Astrocyte (in vitro differentiated cells and primary cell): Measurements from ENCODE around the gene TNNI2. TPM values are rescaled to one million over a fixed set of nuclear protein-coding genes. Genes with fewer than 3 reads are reported as not detected.

Experiments used
- DNase-seq: peaks from one replicate; pipeline ENCODE4 v3.0.0-alpha.2; 2010; ENCODE audit warnings: low read depth
- FAIRE-seq: peaks from 2 replicates; lab custom pipeline; 2011; peaks lifted over from hg19 to GRCh38; lab: Jason Lieb, UNC
- H2AFZ ChIP-seq: 2 replicates; pipeline ENCODE4 v1.6.0; 2012; ENCODE audit warnings: low read depth, low read length, inconsistent platforms
- H3K27ac ChIP-seq: 2 replicates; pipeline ENCODE4 v1.5.1; 2011; ENCODE audit warnings: low read depth, low read length, inconsistent platforms
- H3K27me3 ChIP-seq: 2 replicates; pipeline ENCODE4 v1.6.0; 2011; ENCODE audit warnings: low read length, inconsistent platforms; ENCODE audit not compliant: insufficient read depth
- H3K36me3 ChIP-seq: 2 replicates; pipeline ENCODE4 v1.5.1; 2011; ENCODE audit warnings: low read length, inconsistent platforms; ENCODE audit not compliant: insufficient read depth
- H3K4me1 ChIP-seq: 2 replicates; pipeline ENCODE4 v1.5.1; 2011; ENCODE audit warnings: low read length, inconsistent platforms; ENCODE audit not compliant: insufficient read depth
- H3K4me2 ChIP-seq: 2 replicates; pipeline ENCODE4 v1.6.0; 2012; ENCODE audit warnings: low read length, inconsistent platforms
- H3K4me3 ChIP-seq: 2 replicates; pipeline ENCODE4 v1.5.1; 2011; ENCODE audit warnings: low read depth, mild to moderate bottlenecking, low read length, inconsistent platforms; ENCODE audit not compliant: insufficient read depth
- H3K79me2 ChIP-seq: 2 replicates; pipeline ENCODE4 v1.6.0; 2012; ENCODE audit warnings: mild to moderate bottlenecking, low read length, inconsistent platforms; ENCODE audit not compliant: insufficient read depth
- H3K9ac ChIP-seq: 2 replicates; pipeline ENCODE4 v1.6.0; 2012; ENCODE audit warnings: mild to moderate bottlenecking, low read length, inconsistent platforms
- H3K9me3 ChIP-seq: 2 replicates; pipeline ENCODE4 v1.5.1; 2012; ENCODE audit warnings: low read depth, mild to moderate bottlenecking, low read length, inconsistent platforms; ENCODE audit not compliant: insufficient read depth
- H4K20me1 ChIP-seq: 2 replicates; pipeline ENCODE4 v1.6.0; 2012; ENCODE audit warnings: low read length, inconsistent platforms; ENCODE audit not compliant: insufficient read depth
- H3K27ac Mint-ChIP-seq: one replicate; pipeline ENCODE4 v1.8.0; 2021; ENCODE audit warnings: mild to moderate bottlenecking, mixed read lengths; ENCODE audit not compliant: unreplicated experiment
- H3K27me3 Mint-ChIP-seq: one replicate; pipeline ENCODE4 v1.8.0; 2021; ENCODE audit warnings: low read depth, mixed read lengths; ENCODE audit not compliant: unreplicated experiment
- H3K36me3 Mint-ChIP-seq: one replicate; pipeline ENCODE4 v1.8.0; 2021; ENCODE audit warnings: low read depth, mixed read lengths; ENCODE audit not compliant: unreplicated experiment
- H3K4me1 Mint-ChIP-seq: one replicate; pipeline ENCODE4 v1.8.0; 2021; ENCODE audit warnings: low read depth, mixed read lengths; ENCODE audit not compliant: unreplicated experiment
- H3K4me3 Mint-ChIP-seq: one replicate; pipeline ENCODE4 v1.8.0; 2021; ENCODE audit warnings: mild to moderate bottlenecking, moderate library complexity, mixed read lengths; ENCODE audit not compliant: unreplicated experiment
- H3K9me3 Mint-ChIP-seq: one replicate; pipeline ENCODE4 v1.8.0; 2021; ENCODE audit warnings: mild to moderate bottlenecking, mixed read lengths; ENCODE audit not compliant: unreplicated experiment
- EZH2 ChIP-seq: IDR thresholded peaks from 2 replicates; pipeline ENCODE4 v1.6.1; 2012; ENCODE audit warnings: mild to moderate bottlenecking, low read length, inconsistent platforms; ENCODE audit not compliant: insufficient read depth
- total RNA-seq: library from RNA; stranded (reverse); gene quantifications from 2 replicates; pipeline ENCODE4 v1.2.1, GENCODE V29; 2021
- TF ChIP-seq, protein P1 (sequence below): IDR thresholded peaks from 2 replicates; pipeline ENCODE4 v1.5.1; 2011; ENCODE audit warnings: low read depth, mild to moderate bottlenecking, inconsistent platforms, low read length, moderate library complexity; ENCODE audit not compliant: insufficient read depth

The TNNI2 gene
- total RNA-seq, 1 donor from 2014 or later: not detected

- no peaks in the 10 kb centered on the region for H3K4me1 Mint-ChIP-seq
- H3K27me3 Mint-ChIP-seq: no peaks in the 10 kb centered on the region
- H3K9me3 ChIP-seq: no peaks in the 10 kb centered on the region
- H3K4me3 ChIP-seq: no peak overlapping the region
- H2AFZ ChIP-seq: no peak overlapping the region
- no peak overlapping the region for H3K27ac Mint-ChIP-seq
- H3K9ac ChIP-seq: no peak overlapping the region
- no peak overlapping the region for H3K4me3 Mint-ChIP-seq
- no peaks in the 10 kb centered on the region for H3K79me2 ChIP-seq
- no peak overlapping the region for H3K4me2 ChIP-seq
- no peak overlapping the region for H3K27ac ChIP-seq
- H4K20me1 ChIP-seq: no peaks in the 10 kb centered on the region
- H3K9me3 Mint-ChIP-seq: no peaks in the 10 kb centered on the region
- no peaks in the 10 kb centered on the region for H3K36me3 Mint-ChIP-seq
- DNase-seq (no peak), FAIRE-seq (no peak)
- peaks cover under 1% of the 10 kb centered on the region for H3K27me3 ChIP-seq
- TF ChIP-seq EZH2: no peak
- TF ChIP-seq, protein P1, sequence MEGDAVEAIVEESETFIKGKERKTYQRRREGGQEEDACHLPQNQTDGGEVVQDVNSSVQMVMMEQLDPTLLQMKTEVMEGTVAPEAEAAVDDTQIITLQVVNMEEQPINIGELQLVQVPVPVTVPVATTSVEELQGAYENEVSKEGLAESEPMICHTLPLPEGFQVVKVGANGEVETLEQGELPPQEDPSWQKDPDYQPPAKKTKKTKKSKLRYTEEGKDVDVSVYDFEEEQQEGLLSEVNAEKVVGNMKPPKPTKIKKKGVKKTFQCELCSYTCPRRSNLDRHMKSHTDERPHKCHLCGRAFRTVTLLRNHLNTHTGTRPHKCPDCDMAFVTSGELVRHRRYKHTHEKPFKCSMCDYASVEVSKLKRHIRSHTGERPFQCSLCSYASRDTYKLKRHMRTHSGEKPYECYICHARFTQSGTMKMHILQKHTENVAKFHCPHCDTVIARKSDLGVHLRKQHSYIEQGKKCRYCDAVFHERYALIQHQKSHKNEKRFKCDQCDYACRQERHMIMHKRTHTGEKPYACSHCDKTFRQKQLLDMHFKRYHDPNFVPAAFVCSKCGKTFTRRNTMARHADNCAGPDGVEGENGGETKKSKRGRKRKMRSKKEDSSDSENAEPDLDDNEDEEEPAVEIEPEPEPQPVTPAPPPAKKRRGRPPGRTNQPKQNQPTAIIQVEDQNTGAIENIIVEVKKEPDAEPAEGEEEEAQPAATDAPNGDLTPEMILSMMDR: no peak
- H3K4me1 ChIP-seq: peaks cover 8% of the 10 kb centered on the region
- no peaks in the 10 kb centered on the region for H3K36me3 ChIP-seq
These were observed 40.7 kb downstream of the TNNI2 start for GRCh38 chr11:1879342-1879940.

- Histone ChIP-seq H3K4me1 (peaks cover 8% of the 10 kb centered on the region), H3K4me2 (no peak overlapping the region), H3K36me3 (no peaks in the 10 kb centered on the region), H3K27me3 (peaks cover 2% of the 10 kb centered on the region), H3K9ac (peak overlapping the region; percentile 58), H3K79me2 (no peaks in the 10 kb centered on the region), H2AFZ (peak overlapping the region; percentile 77), H4K20me1 (no peaks in the 10 kb centered on the region), H3K27ac (no peak overlapping the region), H3K4me3 (no peak overlapping the region), H3K9me3 (no peaks in the 10 kb centered on the region)
- Mint-ChIP-seq H3K9me3 (no peaks in the 10 kb centered on the region), H3K36me3 (no peaks in the 10 kb centered on the region), H3K4me3 (no peak overlapping the region), H3K27me3 (no peaks in the 10 kb centered on the region), H3K4me1 (no peaks in the 10 kb centered on the region), H3K27ac (peak overlapping the region; percentile 53)
- TF ChIP-seq, protein P1: no peak
- TF ChIP-seq EZH2: no peak
- FAIRE-seq: no peak
- DNase-seq: peak; percentile 13
These were observed 41.4 kb downstream of the TNNI2 start for GRCh38 chr11:1879941-1880720.
